PC-3 (cell line): Measurements from ENCODE around the gene DKKL1. TPM values are rescaled to one million over a fixed set of nuclear protein-coding genes. Genes with fewer than 3 reads are reported as not detected.

Experiments
- ATAC-seq: fragments of 200-7000 bp; cut with Tn5 transposase; 2 replicates; pipeline ENCODE4 v1.9.1; 2020; ENCODE audit warnings: mild to moderate bottlenecking, moderate library complexity
- BruUV-seq: library from RNA; stranded (reverse); fragments of 400-500 nt; replicated peaks from 2 replicates; lab custom pipeline; 2021; lab: Mats Ljungman, UMichigan
- CTCF ChIA-PET: fragments of 300-600 bp; sonication (Branson Sonifier 250); formaldehyde crosslinking; loops from one replicate; lab custom pipeline; 2022; ENCODE audit warnings: antibody characterized with exemption; lab: Charles Lee
- POLR2A ChIA-PET: fragments of 300-600 bp; sonication (Branson Sonifier 250); formaldehyde crosslinking; loops from one replicate; lab custom pipeline; 2022; ENCODE audit warnings: antibody characterized with exemption; ENCODE audit not compliant: unreplicated experiment; lab: Charles Lee
- DNase-seq: peaks from one replicate; pipeline ENCODE4 v3.0.0-alpha.2; 2015
- H2AFZ ChIP-seq: fragments of 300-600 bp; sonication (generic); 2 replicates; pipeline ENCODE4 v1.6.0; 2016; ENCODE audit warnings: antibody characterized with exemption, low read length
- H3F3A ChIP-seq: fragments of 300-600 bp; sonication (generic); one replicate; pipeline ENCODE4 v1.6.0; 2017; ENCODE audit warnings: antibody characterized with exemption, low read length, control low read depth, mild to moderate bottlenecking; ENCODE audit not compliant: unreplicated experiment
- H3K27ac ChIP-seq: fragments of 300-600 bp; sonication (generic); 2 replicates; pipeline ENCODE4 v1.5.1; 2016; ENCODE audit warnings: mild to moderate bottlenecking, low read length
- H3K27me3 ChIP-seq: fragments of 300-600 bp; sonication (generic); 2 replicates; pipeline ENCODE4 v1.6.1; 2016; ENCODE audit warnings: low read length, mixed read lengths
- H3K36me3 ChIP-seq: fragments of 300-600 bp; sonication (generic); 2 replicates; pipeline ENCODE4 v1.6.1; 2016; ENCODE audit warnings: low read depth, mixed run types, low read length, mixed read lengths
- H3K4me1 ChIP-seq: fragments of 300-600 bp; sonication (generic); 2 replicates; pipeline ENCODE4 v1.5.1; 2016; ENCODE audit warnings: low read length; ENCODE audit not compliant: insufficient read depth
- H3K4me2 ChIP-seq: fragments of 300-600 bp; sonication (generic); 2 replicates; pipeline ENCODE4 v1.6.0; 2016; ENCODE audit warnings: low read length
- H3K4me3 ChIP-seq: fragments of 300-600 bp; sonication (generic); 2 replicates; pipeline ENCODE4 v1.5.1; 2016; ENCODE audit warnings: mild to moderate bottlenecking, low read length, mixed read lengths
- H3K79me2 ChIP-seq: fragments of 300-600 bp; sonication (generic); 2 replicates; pipeline ENCODE4 v1.6.1; 2017; ENCODE audit warnings: low read length, mixed read lengths
- H3K9ac ChIP-seq: fragments of 300-600 bp; sonication (generic); 2 replicates; pipeline ENCODE4 v1.6.0; 2016; ENCODE audit warnings: mild to moderate bottlenecking, low read length
- H3K9me2 ChIP-seq: fragments of 300-600 bp; sonication (generic); replicated peaks from 2 replicates; pipeline ENCODE4 v1.6.1; 2016; ENCODE audit warnings: mixed run types, low read length, mixed read lengths
- H3K9me3 ChIP-seq: fragments of 300-600 bp; sonication (generic); 2 replicates; pipeline ENCODE4 v1.6.1; 2016; ENCODE audit warnings: low read length, mixed read lengths
- H4K20me1 ChIP-seq: fragments of 300-600 bp; sonication (generic); 2 replicates; pipeline ENCODE4 v1.6.1; 2016; ENCODE audit warnings: low read length, mixed read lengths
- EZH2 ChIP-seq: fragments of 300-600 bp; sonication (generic); IDR thresholded peaks from one replicate; pipeline ENCODE4 v1.6.1; 2017; ENCODE audit warnings: antibody characterized with exemption, mild to moderate bottlenecking, low read length; ENCODE audit not compliant: unreplicated experiment
- EZH2phosphoT487 ChIP-seq: fragments of 300-600 bp; sonication (generic); IDR thresholded peaks from 2 replicates; pipeline ENCODE4 v1.6.1; 2018; ENCODE audit warnings: mild to moderate bottlenecking, antibody characterized with exemption, low read length, borderline replicate concordance
- intact Hi-C: fragments of 100-400 bp; cut with micrococcal nuclease; formaldehyde crosslinking; loops from 2 replicates; pipeline ENCODE4 v1.9.0; 2023
- total RNA-seq: library from RNA; depleted of rRNA; stranded (reverse); fragments of >200 nt; gene quantifications from 2 replicates; pipeline ENCODE4 v1.2.3, GENCODE V29; 2014
- TF ChIP-seq, protein P1 (sequence below): fragments of 300-600 bp; sonication (generic); conservative IDR thresholded peaks from 2 replicates; pipeline ENCODE4 v1.5.1; 2017; ENCODE audit warnings: antibody characterized with exemption, low read depth, mild to moderate bottlenecking, low read length

DKKL1 gene
- total RNA-seq, 1 experiment from 2014 or later: 2.4 TPM

DNA sequence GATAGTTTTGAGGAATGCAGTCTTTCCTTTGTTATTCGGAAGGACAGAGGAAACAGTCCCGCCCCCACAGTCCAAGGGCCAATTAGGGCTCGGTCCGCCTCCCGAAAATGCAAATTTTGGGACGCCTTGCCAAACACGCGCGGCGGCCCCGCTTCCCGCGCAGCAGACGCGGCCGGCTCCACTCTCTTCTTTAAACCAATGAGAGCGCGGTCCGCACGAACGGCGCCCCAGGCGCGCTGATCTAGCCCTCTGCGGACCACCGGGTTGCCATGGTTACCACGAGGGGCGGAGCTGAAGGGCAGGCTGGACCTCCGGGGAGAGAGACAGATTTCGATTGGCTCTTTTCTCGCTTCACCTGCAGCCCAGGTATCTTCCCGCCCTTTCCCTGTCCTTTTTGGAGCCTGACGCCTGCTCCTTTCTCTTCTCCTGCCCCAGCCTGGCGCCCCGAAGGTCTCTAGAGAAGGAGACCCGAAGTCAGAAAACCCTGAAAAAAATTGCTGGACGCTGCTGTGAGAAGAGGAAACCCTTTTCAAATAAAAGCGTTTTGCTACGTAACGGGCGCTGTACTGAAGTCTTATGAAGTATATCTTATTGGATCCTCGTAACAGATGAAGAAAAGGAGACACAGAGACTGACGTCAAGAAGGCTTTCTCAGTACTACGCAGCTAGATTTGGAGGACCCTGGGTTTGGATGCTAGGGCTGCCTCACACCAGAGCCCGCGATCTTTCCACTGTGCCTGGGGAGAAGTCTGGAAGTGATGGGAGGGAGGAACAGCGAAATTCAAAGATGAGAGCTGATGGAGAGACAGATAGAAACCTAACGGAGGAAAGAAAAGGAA is 57.6 kb downstream of the DKKL1 start:
- DNase-seq (peak; percentile 47), ATAC-seq (no peak)
- Histone ChIP-seq H3K36me3 (no peaks in the 10 kb centered on the region), H4K20me1 (no peaks in the 10 kb centered on the region), H3K27me3 (peaks cover 99% of the 10 kb centered on the region), H2AFZ (no peak overlapping the region), H3K4me1 (no peaks in the 10 kb centered on the region), H3K4me3 (no peak overlapping the region), H3K4me2 (peak overlapping the region; percentile 49; the same call in 1 of the 2 replicates), H3K9me2 (no peaks in the 10 kb centered on the region), H3K9me3 (no peaks in the 10 kb centered on the region), H3K27ac (no peak overlapping the region), H3K9ac (no peak overlapping the region), H3K79me2 (no peaks in the 10 kb centered on the region), H3F3A (no peaks in the 10 kb centered on the region)
- ChIA-PET POLR2A (no interaction called here), CTCF (interaction anchor here (0.6 kb wide), 1 partner anchor 530 kb away, joined by 3 read pairs; no protein-coding TSS in a partner anchor)
- no TSS peak for BruUV-seq
- TF ChIP-seq EZH2phosphoT487 (0 out of 2 replicates have a peak, but pooled peaks have one; percentile 43), EZH2 (peak; percentile 81)
- TF ChIP-seq, protein P1, sequence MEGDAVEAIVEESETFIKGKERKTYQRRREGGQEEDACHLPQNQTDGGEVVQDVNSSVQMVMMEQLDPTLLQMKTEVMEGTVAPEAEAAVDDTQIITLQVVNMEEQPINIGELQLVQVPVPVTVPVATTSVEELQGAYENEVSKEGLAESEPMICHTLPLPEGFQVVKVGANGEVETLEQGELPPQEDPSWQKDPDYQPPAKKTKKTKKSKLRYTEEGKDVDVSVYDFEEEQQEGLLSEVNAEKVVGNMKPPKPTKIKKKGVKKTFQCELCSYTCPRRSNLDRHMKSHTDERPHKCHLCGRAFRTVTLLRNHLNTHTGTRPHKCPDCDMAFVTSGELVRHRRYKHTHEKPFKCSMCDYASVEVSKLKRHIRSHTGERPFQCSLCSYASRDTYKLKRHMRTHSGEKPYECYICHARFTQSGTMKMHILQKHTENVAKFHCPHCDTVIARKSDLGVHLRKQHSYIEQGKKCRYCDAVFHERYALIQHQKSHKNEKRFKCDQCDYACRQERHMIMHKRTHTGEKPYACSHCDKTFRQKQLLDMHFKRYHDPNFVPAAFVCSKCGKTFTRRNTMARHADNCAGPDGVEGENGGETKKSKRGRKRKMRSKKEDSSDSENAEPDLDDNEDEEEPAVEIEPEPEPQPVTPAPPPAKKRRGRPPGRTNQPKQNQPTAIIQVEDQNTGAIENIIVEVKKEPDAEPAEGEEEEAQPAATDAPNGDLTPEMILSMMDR: no peak
- intact Hi-C loops: no loop called here

DNA sequence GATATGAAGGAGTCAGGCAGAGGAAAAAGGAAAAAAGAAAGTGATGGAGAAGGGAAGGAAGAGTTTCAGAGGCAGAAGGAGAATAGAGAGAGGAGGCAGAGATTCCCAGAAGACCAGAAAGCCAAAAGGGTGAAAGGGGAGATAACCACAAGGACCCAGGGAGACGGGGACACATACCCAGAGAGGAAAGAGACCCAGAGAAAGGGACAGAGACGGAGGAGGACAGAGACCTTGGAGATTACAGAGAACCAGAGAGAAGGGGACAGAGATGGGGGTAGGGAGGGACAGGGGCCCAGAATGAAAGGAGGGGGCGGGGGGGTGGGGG is 58.2 kb downstream of the DKKL1 start:
- Histone ChIP-seq H3K36me3 (no peaks in the 10 kb centered on the region), H3K4me1 (no peaks in the 10 kb centered on the region), H3F3A (no peaks in the 10 kb centered on the region), H4K20me1 (no peaks in the 10 kb centered on the region), H3K27me3 (peaks cover 99% of the 10 kb centered on the region), H3K4me3 (no peak overlapping the region), H3K9me3 (no peaks in the 10 kb centered on the region), H2AFZ (no peak overlapping the region), H3K79me2 (no peaks in the 10 kb centered on the region), H3K9me2 (no peaks in the 10 kb centered on the region), H3K9ac (no peak overlapping the region), H3K27ac (no peak overlapping the region), H3K4me2 (no peak overlapping the region)
- TF ChIP-seq EZH2 (peak; percentile 7), EZH2phosphoT487 (0 out of 2 replicates have a peak, but pooled peaks have one; percentile 2)
- TF ChIP-seq, protein P1: no peak
- POLR2A ChIA-PET: no interaction called here
- no peak for DNase-seq
- CTCF ChIA-PET: no interaction called here
- BruUV-seq: no TSS peak
- intact Hi-C loops: no loop called here
- ATAC-seq: no peak
